A549 (cell line): ENCODE measurements around the gene SLC51A. TPM values are rescaled to one million over a fixed set of nuclear protein-coding genes. Genes with fewer than 3 reads are reported as not detected.

Source experiments
- ATAC-seq, 2 experiments: fragments of 200-7000 bp in 1 of 2; fragments of >200 bp in 1 of 2; cut with Nextera tagmentation in 1 of 2; cut with Tn5 transposase in 1 of 2; 3 replicates each; pipeline versions ENCODE4 v1.8.0 to v1.9.1; 2018 to 2020; ENCODE audit warnings: mild to moderate bottlenecking in 1 of 2, moderate library complexity in 1 of 2
- CTCF ChIA-PET: fragments of 300-600 bp; sonication (Branson Sonifier 250); formaldehyde crosslinking; extraction: SDS; loops from one replicate; lab custom pipeline; 2021; ENCODE audit warnings: antibody characterized with exemption, inconsistent platforms; lab: Yijun Ruan, JAX
- POLR2A ChIA-PET: fragments of 350-600 bp; formaldehyde crosslinking; extraction: SDS; loops from one replicate; lab custom pipeline; 2021; ENCODE audit warnings: antibody characterized with exemption, inconsistent platforms; lab: Yijun Ruan, JAX
- DNase-seq, 2 experiments: peaks; one replicate each; pipeline versions ENCODE4 v3.0.0 to v3.0.0-alpha.2; 2011 to 2016; ENCODE audit warnings: low read depth in 1 of 2, low spot score in 1 of 2
- FAIRE-seq: peaks from 2 replicates; lab custom pipeline; 2011; peaks lifted over from hg19 to GRCh38; lab: Jason Lieb, UNC
- H3K27ac ChIP-seq, 2 experiments: fragments of >200 bp; sonication (Bioruptor Twin); formaldehyde crosslinking; 3 replicates each; pipeline ENCODE4 v1.5.1; 2016 to 2017
- H3K4me1 ChIP-seq: fragments of >200 bp; sonication (Bioruptor Twin); formaldehyde crosslinking; 3 replicates; pipeline ENCODE4 v1.6.1; 2016
- H3K4me2 ChIP-seq: fragments of >200 bp; sonication (Bioruptor Twin); formaldehyde crosslinking; 3 replicates; pipeline ENCODE4 v1.6.1; 2016
- H3K4me3 ChIP-seq: fragments of >200 bp; sonication (Bioruptor Twin); formaldehyde crosslinking; 3 replicates; pipeline ENCODE4 v1.5.1; 2016
- H3K9me3 ChIP-seq: fragments of >200 bp; sonication (Bioruptor Twin); formaldehyde crosslinking; 3 replicates; pipeline ENCODE4 v1.6.1; 2016
- CEBPB ChIP-seq, 2 experiments: fragments of >200 bp in 1 of 2; sonication (Bioruptor Twin) in 1 of 2; formaldehyde crosslinking in 1 of 2; IDR thresholded peaks; 2 replicates each; pipeline ENCODE4 v1.6.1; 2012 to 2016
- CHD2 ChIP-seq: fragments of 150-350 bp; IDR thresholded peaks from 2 replicates; pipeline ENCODE4 v1.6.1; 2014; ENCODE audit warnings: low read length; ENCODE audit not compliant: partially characterized antibody
- CHD4 ChIP-seq: fragments of 200-600 bp; sonication (generic); IDR thresholded peaks from 2 replicates; pipeline ENCODE4 v1.6.1; 2016; ENCODE audit warnings: antibody characterized with exemption, mild to moderate bottlenecking, borderline replicate concordance
- EHMT2 ChIP-seq: fragments of 200-600 bp; sonication (generic); IDR thresholded peaks from 2 replicates; pipeline ENCODE4 v1.6.1; 2016; ENCODE audit warnings: antibody characterized with exemption, low read depth, mild to moderate bottlenecking, moderate library complexity
- EP300 ChIP-seq, 2 experiments: fragments of >200 bp; sonication (Bioruptor Twin); formaldehyde crosslinking; IDR thresholded peaks; 2 replicates in 1 of 2; 3 replicates in 1 of 2; pipeline ENCODE4 v1.6.1; 2016 to 2017
- ESRRA ChIP-seq: fragments of 150-350 bp; IDR thresholded peaks from 2 replicates; pipeline ENCODE4 v1.6.1; 2014; ENCODE audit warnings: mild to moderate bottlenecking, low read length, borderline replicate concordance
- FOSL2 ChIP-seq, 2 experiments: fragments of 450-650 bp in 1 of 2; fragments of >200 bp in 1 of 2; sonication (Bioruptor Twin) in 1 of 2; formaldehyde crosslinking; IDR thresholded peaks; 2 replicates each; pipeline versions ENCODE4 v1.5.0 to v1.6.1; 2016 to 2020; ENCODE audit warnings: mild to moderate bottlenecking in 1 of 2, moderate library complexity in 1 of 2
- FOXS1 ChIP-seq: fragments of 250-450 bp; sonication (Bioruptor Pico); IDR thresholded peaks from 2 replicates; pipeline ENCODE4 v1.5.0; 2020; ENCODE audit warnings: mild to moderate bottlenecking, moderate library complexity
- GATA3 ChIP-seq: IDR thresholded peaks from 2 replicates; pipeline ENCODE4 v1.6.1; 2012; ENCODE audit warnings: borderline replicate concordance
- HDAC2 ChIP-seq: fragments of 200-600 bp; sonication (generic); IDR thresholded peaks from 2 replicates; pipeline ENCODE4 v1.6.1; 2016
- HEYL ChIP-seq: fragments of 250-450 bp; sonication (Bioruptor Pico); IDR thresholded peaks from 2 replicates; pipeline ENCODE4 v1.8.0; 2021; ENCODE audit warnings: mild to moderate bottlenecking, moderate library complexity
- HOXA7 ChIP-seq: fragments of 250-450 bp; sonication (Bioruptor Pico); IDR thresholded peaks from 2 replicates; pipeline ENCODE4 v1.5.0; 2020; ENCODE audit warnings: mild to moderate bottlenecking, moderate library complexity
- HOXB13 ChIP-seq: fragments of 250-450 bp; sonication (Bioruptor Pico); IDR thresholded peaks from 2 replicates; pipeline ENCODE4 v1.5.0; 2020; ENCODE audit warnings: low read depth, mild to moderate bottlenecking, moderate library complexity
- HOXB5 ChIP-seq: fragments of 250-450 bp; sonication (Bioruptor Pico); IDR thresholded peaks from 2 replicates; pipeline ENCODE4 v1.5.0; 2020; ENCODE audit warnings: mild to moderate bottlenecking, moderate library complexity
- JUN ChIP-seq, 2 experiments: fragments of >200 bp; sonication (Bioruptor Twin); formaldehyde crosslinking; IDR thresholded peaks; 2 replicates in 1 of 2; 3 replicates in 1 of 2; pipeline ENCODE4 v1.6.1; 2016 to 2017
- MAFK ChIP-seq: fragments of 450-650 bp; IDR thresholded peaks from 2 replicates; pipeline ENCODE4 v1.6.1; 2014; ENCODE audit not compliant: partially characterized antibody
- MYC ChIP-seq: IDR thresholded peaks from 2 replicates; pipeline ENCODE4 v1.6.1; 2012; ENCODE audit warnings: mild to moderate bottlenecking, inconsistent platforms, low read length, improper control_type of control experiment, borderline replicate concordance
- NFE2L2 ChIP-seq: fragments of 150-350 bp; conservative IDR thresholded peaks from 2 replicates; pipeline ENCODE4 v1.6.1; 2014; ENCODE audit warnings: low read length
- NPAS2 ChIP-seq: fragments of 250-450 bp; sonication (Bioruptor Pico); IDR thresholded peaks from 2 replicates; pipeline ENCODE4 v1.8.0; 2022; ENCODE audit warnings: mild to moderate bottlenecking, moderate library complexity, borderline replicate concordance
- NR3C1 ChIP-seq: fragments of >200 bp; sonication (Bioruptor Twin); formaldehyde crosslinking; IDR thresholded peaks from 3 replicates; pipeline ENCODE4 v1.6.1; 2017
- POLR2A ChIP-seq: IDR thresholded peaks from 2 replicates; pipeline ENCODE4 v1.6.1; 2012; ENCODE audit warnings: mild to moderate bottlenecking, low read length
- POLR2AphosphoS2 ChIP-seq: conservative IDR thresholded peaks from 2 replicates; pipeline ENCODE4 v1.6.1; 2012; ENCODE audit warnings: low read length, improper control_type of control experiment, inconsistent platforms
- RAD21 ChIP-seq, 2 experiments: fragments of >200 bp in 1 of 2; sonication (Bioruptor Twin) in 1 of 2; formaldehyde crosslinking in 1 of 2; IDR thresholded peaks in 1 of 2; conservative IDR thresholded peaks in 1 of 2; 2 replicates in 1 of 2; 3 replicates in 1 of 2; pipeline ENCODE4 v1.6.1; 2012 to 2018; ENCODE audit warnings: inconsistent platforms in 1 of 2
- RARB ChIP-seq: fragments of 250-450 bp; sonication (Bioruptor Pico); IDR thresholded peaks from 2 replicates; pipeline ENCODE4 v1.8.0; 2021; ENCODE audit warnings: mild to moderate bottlenecking, moderate library complexity
- RCOR1 ChIP-seq: fragments of 150-350 bp; IDR thresholded peaks from 2 replicates; pipeline ENCODE4 v1.6.1; 2014; ENCODE audit warnings: antibody characterized with exemption, low read length, low read depth
- RFX5 ChIP-seq: fragments of 450-650 bp; IDR thresholded peaks from 2 replicates; pipeline ENCODE4 v1.7.1; 2014; ENCODE audit warnings: antibody characterized with exemption, mild to moderate bottlenecking, moderate library complexity
- SMC3 ChIP-seq: fragments of >200 bp; sonication (Bioruptor Twin); formaldehyde crosslinking; IDR thresholded peaks from 3 replicates; pipeline ENCODE4 v1.6.1; 2018; ENCODE audit warnings: inconsistent platforms
- WGBS: methylation state at CpG from one replicate; pipeline ENCODE4 v1.1.6; 2017; ENCODE audit errors: missing lambda C conversion rate; 5-methylcytosine and 5-hydroxymethylcytosine counted together
- polyA minus RNA-seq: library from RNA; depleted of rRNA, polyadenylated mRNA; stranded (reverse); fragments of >200 nt; gene quantifications from 2 replicates; pipeline ENCODE4 v1.2.3, GENCODE V29; 2011; rRNA and poly(A)+ RNA removed
- polyA plus RNA-seq, 4 experiments: library from polyadenylated mRNA; depleted of rRNA in 3 of 4; stranded (reverse); fragments of >200 nt; fragmentation: RNase III in 1 of 4; extraction: RNeasy Plus Mini Kit Qiagen cat#74134 plus additional on column Dnase treatment in 1 of 4; gene quantifications; 2 replicates in 3 of 4; 3 replicates in 1 of 4; pipeline ENCODE4 v1.2.3, GENCODE V29; 2011 to 2017
- TF ChIP-seq, protein P1 (sequence below): IDR thresholded peaks from 2 replicates; pipeline ENCODE4 v1.6.1; 2012; ENCODE audit warnings: low read depth, borderline replicate concordance
- TF ChIP-seq, protein P2 (sequence below): IDR thresholded peaks from 2 replicates; pipeline ENCODE4 v1.6.1; 2012
- TF ChIP-seq, protein P3 (sequence below): fragments of 250-450 bp; sonication (Bioruptor Pico); IDR thresholded peaks from 2 replicates; pipeline ENCODE4 v1.5.0; 2020; ENCODE audit warnings: low read depth, mild to moderate bottlenecking, moderate library complexity
- TF ChIP-seq, protein P4 (sequence below): IDR thresholded peaks from 2 replicates; pipeline ENCODE4 v1.6.1; 2012

Gene SLC51A
- polyA plus RNA-seq (2011; rRNA removed): not detected in 2 replicates
- 0.04 TPM in 1 of 2 replicates, not detected in the other for polyA plus RNA-seq (2012; cell fraction: cytosol; rRNA removed)
- polyA plus RNA-seq (2012; cell fraction: nucleus; rRNA removed): not detected in 2 replicates
- not detected in 3 replicates for polyA plus RNA-seq (2017; fragmentation: RNase III; extraction: RNeasy Plus Mini Kit Qiagen cat#74134 plus additional on column Dnase treatment)
- polyA minus RNA-seq: not detected in 2 replicates

DNA sequence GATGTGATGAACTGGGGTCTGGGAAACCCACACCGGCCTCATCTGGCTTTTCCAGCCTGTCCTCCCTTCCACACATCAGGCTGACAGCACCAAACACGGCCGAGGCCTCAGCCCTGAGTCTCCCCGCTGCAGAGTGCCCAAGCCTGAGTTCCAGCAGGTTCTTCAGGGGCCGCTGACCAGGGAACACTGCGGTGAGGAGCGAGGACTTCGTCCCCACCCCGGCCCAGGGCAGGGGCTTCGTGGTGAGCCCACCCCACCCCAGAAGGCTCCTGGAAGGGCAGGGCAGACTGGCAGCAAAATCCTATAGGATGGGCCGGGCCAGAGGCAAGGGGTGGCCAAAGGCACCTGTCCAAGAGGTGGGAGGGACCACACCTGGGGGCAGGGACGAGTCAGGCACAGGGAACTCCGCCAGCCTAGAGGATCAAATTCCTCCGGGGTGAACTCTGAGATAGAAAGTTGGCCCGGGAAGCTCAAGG is at the start of gene SLC51A:
Gene SLC51A (plus strand): TSS at position 446 of the 476 bp plus-strand sequence. CDS start 179 bp downstream, outside the sequence.
- no peaks in the 10 kb centered on the region for H3K4me1 ChIP-seq
- H3K4me2 ChIP-seq: no peak within 1 kb of the TSS
- no peak within 1 kb of the TSS for H3K27ac ChIP-seq
- H3K4me3 ChIP-seq: no peak within 1 kb of the TSS
- POLR2A ChIA-PET: no interaction called here
- 67% methylated on average over 3 of the region's 15 CpGs for WGBS
- TF ChIP-seq POLR2A (no peak), FOSL2 (IDR thresholded peaks at IDR 0.05) (no peak), FOSL2 (CRISPR knock-in tag; IDR thresholded peaks at IDR 0.05) (no peak), RAD21 (conservative IDR thresholded peaks at IDR 0.05 in 1 of 2, IDR thresholded peaks at IDR 0.05 in 1 of 2) (no peak), HOXA7 (CRISPR knock-in tag) (no peak), SMC3 (no peak), HOXB5 (no peak), EP300 (IDR thresholded peaks at IDR 0.05) (no peak), RARB (CRISPR knock-in tag) (no peak), FOXS1 (no peak), CEBPB (IDR thresholded peaks at IDR 0.05) (no peak), ESRRA (no peak), RCOR1 (no peak), NR3C1 (no peak)
- TF ChIP-seq, protein P1, sequence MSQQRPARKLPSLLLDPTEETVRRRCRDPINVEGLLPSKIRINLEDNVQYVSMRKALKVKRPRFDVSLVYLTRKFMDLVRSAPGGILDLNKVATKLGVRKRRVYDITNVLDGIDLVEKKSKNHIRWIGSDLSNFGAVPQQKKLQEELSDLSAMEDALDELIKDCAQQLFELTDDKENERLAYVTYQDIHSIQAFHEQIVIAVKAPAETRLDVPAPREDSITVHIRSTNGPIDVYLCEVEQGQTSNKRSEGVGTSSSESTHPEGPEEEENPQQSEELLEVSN: no peak
- TF ChIP-seq, protein P2, sequence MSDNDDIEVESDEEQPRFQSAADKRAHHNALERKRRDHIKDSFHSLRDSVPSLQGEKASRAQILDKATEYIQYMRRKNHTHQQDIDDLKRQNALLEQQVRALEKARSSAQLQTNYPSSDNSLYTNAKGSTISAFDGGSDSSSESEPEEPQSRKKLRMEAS: no peak
- TF ChIP-seq, protein P3, sequence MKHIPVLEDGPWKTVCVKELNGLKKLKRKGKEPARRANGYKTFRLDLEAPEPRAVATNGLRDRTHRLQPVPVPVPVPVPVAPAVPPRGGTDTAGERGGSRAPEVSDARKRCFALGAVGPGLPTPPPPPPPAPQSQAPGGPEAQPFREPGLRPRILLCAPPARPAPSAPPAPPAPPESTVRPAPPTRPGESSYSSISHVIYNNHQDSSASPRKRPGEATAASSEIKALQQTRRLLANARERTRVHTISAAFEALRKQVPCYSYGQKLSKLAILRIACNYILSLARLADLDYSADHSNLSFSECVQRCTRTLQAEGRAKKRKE (CRISPR knock-in tag): no peak
- DNase-seq (no peak), FAIRE-seq (no peak), ATAC-seq (no peak)
- CTCF ChIA-PET: interaction anchor here (0.9 kb wide), 1 partner anchor 10 kb away, joined by 3 read pairs; no protein-coding TSS in a partner anchor
- H3K9me3 ChIP-seq: no peaks in the 10 kb centered on the region

DNA sequence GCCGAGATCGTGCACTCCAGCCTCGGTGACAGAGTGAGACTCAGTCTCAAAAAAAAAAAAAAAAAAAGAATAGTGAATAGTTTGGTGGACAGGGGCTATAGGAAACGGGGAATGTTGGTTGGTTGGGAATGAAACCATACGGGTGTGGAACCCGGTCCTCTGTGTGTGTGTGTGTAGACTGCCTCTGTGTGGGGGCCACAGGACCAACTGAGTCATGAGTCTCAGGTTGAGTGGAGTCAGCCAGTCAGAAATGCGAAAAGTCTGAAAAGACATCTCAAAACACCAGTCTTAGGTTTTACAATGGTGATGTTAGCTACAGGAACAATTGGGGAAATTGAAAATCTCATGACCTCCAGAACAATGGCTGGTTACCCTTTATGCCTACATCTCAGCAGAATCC is 49.6 kb upstream of the SLC51A start:
- ATAC-seq: no peak
- CTCF ChIA-PET: no interaction called here
- 89% methylated on average over 7 of the region's 7 CpGs for WGBS
- TF ChIP-seq CHD2: no peak
- TF ChIP-seq, protein P4, sequence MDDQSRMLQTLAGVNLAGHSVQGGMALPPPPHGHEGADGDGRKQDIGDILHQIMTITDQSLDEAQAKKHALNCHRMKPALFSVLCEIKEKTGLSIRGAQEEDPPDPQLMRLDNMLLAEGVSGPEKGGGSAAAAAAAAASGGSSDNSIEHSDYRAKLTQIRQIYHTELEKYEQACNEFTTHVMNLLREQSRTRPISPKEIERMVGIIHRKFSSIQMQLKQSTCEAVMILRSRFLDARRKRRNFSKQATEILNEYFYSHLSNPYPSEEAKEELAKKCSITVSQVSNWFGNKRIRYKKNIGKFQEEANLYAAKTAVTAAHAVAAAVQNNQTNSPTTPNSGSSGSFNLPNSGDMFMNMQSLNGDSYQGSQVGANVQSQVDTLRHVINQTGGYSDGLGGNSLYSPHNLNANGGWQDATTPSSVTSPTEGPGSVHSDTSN: no peak
- no peak for TF ChIP-seq MAFK
- no peak for TF ChIP-seq HOXB5
- no peak for TF ChIP-seq NPAS2 (CRISPR knock-in tag)
- TF ChIP-seq NFE2L2: no peak
- DNase-seq: no peak
- no peak overlapping the region for H3K4me2 ChIP-seq
- H3K27ac ChIP-seq: no peak overlapping the region
- FAIRE-seq: no peak
- POLR2A ChIA-PET: interaction anchor here (0.7 kb wide), 1 partner anchor 9 kb away, joined by 3 read pairs; no protein-coding TSS in a partner anchor
- H3K4me3 ChIP-seq: no peak overlapping the region
- no peaks in the 10 kb centered on the region for H3K9me3 ChIP-seq
- H3K4me1 ChIP-seq: no peaks in the 10 kb centered on the region

DNA sequence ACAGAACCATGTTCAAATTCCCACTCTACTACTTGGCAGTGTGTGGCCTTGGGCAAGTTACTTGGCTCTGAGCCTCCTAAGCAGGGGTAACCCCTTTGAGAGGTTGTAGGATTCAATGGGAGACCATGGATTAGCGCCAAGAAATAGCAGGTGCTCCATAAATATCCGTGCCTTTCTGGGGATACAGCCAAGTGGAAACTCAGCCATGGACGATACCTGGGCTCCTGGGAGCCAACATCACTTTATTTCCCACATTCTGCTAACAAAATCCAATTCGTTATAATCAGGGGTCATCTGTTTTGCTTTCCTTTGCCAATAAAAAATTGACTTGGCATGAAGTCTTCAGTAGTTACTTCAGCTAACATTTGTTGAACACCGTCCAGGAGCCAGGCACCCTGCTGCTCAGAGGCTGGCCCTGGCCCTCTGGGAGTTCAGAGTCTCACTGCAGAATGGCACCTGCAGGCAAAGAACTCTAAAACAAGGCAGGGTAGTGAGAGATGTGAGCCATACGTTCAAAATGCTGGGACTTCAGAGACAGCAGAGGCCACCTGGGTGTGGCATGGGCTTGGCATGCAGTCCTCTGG is 47.4 kb upstream of the SLC51A start:
- no peak for DNase-seq
- H3K4me1 ChIP-seq: no peaks in the 10 kb centered on the region
- H3K9me3 ChIP-seq: no peaks in the 10 kb centered on the region
- ATAC-seq: no peak
- no peak for FAIRE-seq
- H3K27ac ChIP-seq: no peak overlapping the region
- POLR2A ChIA-PET: no interaction called here
- 44% methylated on average over 6 of the region's 6 CpGs for WGBS
- TF ChIP-seq EHMT2 (no peak), ESRRA (no peak), HOXA7 (CRISPR knock-in tag) (no peak), GATA3 (no peak), RFX5 (no peak), JUN (IDR thresholded peaks at IDR 0.05) (no peak), HOXB13 (no peak), HEYL (CRISPR knock-in tag) (no peak), MYC (no peak), FOSL2 (IDR thresholded peaks at IDR 0.05) (no peak), FOSL2 (CRISPR knock-in tag; IDR thresholded peaks at IDR 0.05) (no peak), CHD4 (no peak), HDAC2 (no peak), POLR2AphosphoS2 (no peak), NR3C1 (no peak)
- TF ChIP-seq, protein P4: no peak
- H3K4me3 ChIP-seq: no peak overlapping the region
- no peak overlapping the region for H3K4me2 ChIP-seq
- CTCF ChIA-PET: no interaction called here
